Left ventricle myocardium superior (tissue), 1 donor: ENCODE results near the gene CKAP5. TPM values are rescaled to one million over a fixed set of nuclear protein-coding genes. Genes with fewer than 3 reads are reported as not detected.
A peak's percentile ranks its signal among the peaks of the same experiment; 100 is the strongest.

ENCODE experiments used
- ATAC-seq: fragments of 200-7000 bp; cut with Tn5 transposase; one replicate; pipeline ENCODE4 v1.9.1; 2020; ENCODE audit warnings: mild to moderate bottlenecking, moderate library complexity
- DNase-seq: peaks from one replicate; pipeline ENCODE4 v3.0.0-alpha.2; 2020
- intact Hi-C: fragments of 100-400 bp; cut with micrococcal nuclease; formaldehyde crosslinking; loops from one replicate; pipeline ENCODE4 v1.11.0; 2022
- long read RNA-seq: library from polyadenylated mRNA; unstranded; transcript quantifications from one replicate; pipeline ENCODE4 v2.0.0, GENCODE V29; 2021
- total RNA-seq: library from RNA; stranded (reverse); fragmentation: NEBNext Ultra II Directional; extraction: Animal tissue kit (Norgen Biotek cat#: 25700); gene quantifications from one replicate; pipeline ENCODE4 v1.2.1, GENCODE V29; 2021
- donor health status: DM: no; HTN: yes; CAD: no; lungs with severe emphysema.

CKAP5 gene
- 73.6 TPM for total RNA-seq
- long read RNA-seq, full-length matches to known transcripts = 2 of 28 reads
- long read RNA-seq, partial matches to known transcripts = 19 of 28 reads
- long read RNA-seq, other reads (novel, unspliced or antisense) = 7 of 28 reads

- peak; percentile 99 for ATAC-seq
- intact Hi-C loops = no loop called here
- DNase-seq = peak; percentile 94
These were observed at the start of gene CKAP5 for GRCh38 chr11:46845740-46846509. Gene CKAP5, minus strand, starts transcription at chr11:46846280. Its CDS starts 25,049 bp downstream, at chr11:46821231.

GRCh38 chr11:46895821-46896220, 49.7 kb upstream of the CKAP5 start:
- intact Hi-C loops = no loop called here
- ATAC-seq (peak; percentile 96), DNase-seq (peak; percentile 89)

- DNase-seq (no peak), ATAC-seq (no peak)
- intact Hi-C loops = no loop called here
These were observed 48.9 kb upstream of the CKAP5 start for GRCh38 chr11:46894961-46895360.

- DNase-seq = no peak
- intact Hi-C loops = no loop called here
- ATAC-seq = no peak
These were observed 48.4 kb upstream of the CKAP5 start for GRCh38 chr11:46894506-46894905.

- no peak for ATAC-seq
- intact Hi-C loops = no loop called here
- DNase-seq = no peak
These were observed 46.8 kb upstream of the CKAP5 start for GRCh38 chr11:46892838-46893237.

GRCh38 chr11:46892109-46892508, 46.0 kb upstream of the CKAP5 start:
- DNase-seq (no peak), ATAC-seq (no peak)
- intact Hi-C loops = no loop called here

GRCh38 chr11:46890665-46891064, 44.6 kb upstream of the CKAP5 start:
- intact Hi-C loops = no loop called here
- ATAC-seq = no peak

GRCh38 chr11:46889689-46890475, 43.8 kb upstream of the CKAP5 start:
- ATAC-seq (peak; percentile 83), DNase-seq (peak; percentile 32)
- intact Hi-C loops = loop anchor here (2.0 kb wide), 1 partner anchor 263 kb away; no protein-coding TSS in a partner anchor

More at GRCh38 chr11:46890665-46891064, 44.6 kb upstream of the CKAP5 start:
- no peak for DNase-seq

- ATAC-seq = no peak
These were observed 43.2 kb upstream of the CKAP5 start for GRCh38 chr11:46889251-46889650.

GRCh38 chr11:46888636-46889035, 42.6 kb upstream of the CKAP5 start:
- no peak for ATAC-seq
- intact Hi-C loops = loop anchor here (2.0 kb wide), 1 partner anchor 264 kb away; no protein-coding TSS in a partner anchor
- no peak for DNase-seq

More at GRCh38 chr11:46889251-46889650, 43.2 kb upstream of the CKAP5 start:
- no peak for DNase-seq
- intact Hi-C loops = loop anchor here (2.0 kb wide), 1 partner anchor 264 kb away; no protein-coding TSS in a partner anchor

- ATAC-seq = no peak
- intact Hi-C loops = no loop called here
- no peak for DNase-seq
These were observed 40.1 kb upstream of the CKAP5 start for GRCh38 chr11:46886211-46886610.

- no peak for DNase-seq
- intact Hi-C loops = no loop called here
- ATAC-seq = no peak
These were observed 33.0 kb upstream of the CKAP5 start for GRCh38 chr11:46879056-46879585.

GRCh38 chr11:46877580-46877979, 31.5 kb upstream of the CKAP5 start:
- ATAC-seq (no peak), DNase-seq (no peak)
- intact Hi-C loops = no loop called here

GRCh38 chr11:46876471-46876870, 30.4 kb upstream of the CKAP5 start:
- intact Hi-C loops = no loop called here
- DNase-seq = no peak
- ATAC-seq = no peak

- intact Hi-C loops = no loop called here
- DNase-seq = no peak
- ATAC-seq = no peak
These were observed 28.5 kb upstream of the CKAP5 start for GRCh38 chr11:46874586-46874985.

GRCh38 chr11:46868912-46869311, 22.8 kb upstream of the CKAP5 start:
- ATAC-seq = no peak
- intact Hi-C loops = no loop called here
- DNase-seq = no peak

GRCh38 chr11:46865340-46865739, 19.3 kb upstream of the CKAP5 start:
- no peak for ATAC-seq
- no peak for DNase-seq
- intact Hi-C loops = no loop called here

GRCh38 chr11:46860218-46860617, 14.1 kb upstream of the CKAP5 start:
- DNase-seq = no peak
- ATAC-seq = no peak
- intact Hi-C loops = no loop called here

GRCh38 chr11:46858920-46859546, 13.0 kb upstream of the CKAP5 start:
- peak; percentile 43 for ATAC-seq
- DNase-seq = no peak
- intact Hi-C loops = no loop called here
